Endothelial cell of umbilical vein (primary cell): Measurements from ENCODE around the gene EFNA4. TPM values are rescaled to one million over a fixed set of nuclear protein-coding genes. Genes with fewer than 3 reads are reported as not detected.

ENCODE experiments used
- BruUV-seq: library from RNA; stranded (reverse); fragments of 400-500 nt; replicated peaks from 2 replicates; lab custom pipeline; 2021; lab: Mats Ljungman, UMichigan
- CTCF ChIA-PET: fragments of 300-600, 350-600 bp; sonication (Branson Sonifier 250); formaldehyde crosslinking; loops from one replicate; lab custom pipeline; 2021; ENCODE audit warnings: antibody characterized with exemption, inconsistent platforms; lab: Charles Lee
- POLR2A ChIA-PET: fragments of 300-600, 350-600 bp; sonication (Branson Sonifier 250); formaldehyde crosslinking; loops from one replicate; lab custom pipeline; 2021; ENCODE audit warnings: antibody characterized with exemption, inconsistent platforms; lab: Charles Lee
- DNase-seq: peaks from one replicate; pipeline ENCODE4 v3.0.0-alpha.2; 2011; ENCODE audit warnings: low read depth, low spot score
- FAIRE-seq: peaks from 2 replicates; lab custom pipeline; 2011; peaks lifted over from hg19 to GRCh38; lab: Jason Lieb, UNC
- H2AFZ ChIP-seq: 2 replicates; pipeline ENCODE4 v1.6.0; 2012; ENCODE audit warnings: low read depth, low read length, control low read depth, inconsistent platforms
- H3K27ac ChIP-seq: 2 replicates; pipeline ENCODE4 v1.5.1; 2011; ENCODE audit warnings: low read depth, mild to moderate bottlenecking, control low read depth, low read length, moderate library complexity; ENCODE audit not compliant: insufficient read depth
- H3K27me3 ChIP-seq, 2 experiments: 2 replicates each; pipeline versions ENCODE4 v1.6.0 to v1.6.1; 2011; ENCODE audit warnings: low read length in 2 of 2, mixed read lengths in 1 of 2; ENCODE audit not compliant: control insufficient read depth in 2 of 2, insufficient read depth in 2 of 2
- H3K36me3 ChIP-seq, 2 experiments: 2 replicates in 1 of 2; 3 replicates in 1 of 2; pipeline ENCODE4 v1.5.1; 2011; ENCODE audit warnings: low read length in 2 of 2, mild to moderate bottlenecking in 1 of 2, moderate library complexity in 1 of 2; ENCODE audit not compliant: control insufficient read depth in 2 of 2, insufficient read depth in 2 of 2; ENCODE audit errors: extremely low read depth in 1 of 2
- H3K4me1 ChIP-seq: 3 replicates; pipeline ENCODE4 v1.5.1; 2011; ENCODE audit warnings: mild to moderate bottlenecking, low read length; ENCODE audit not compliant: control insufficient read depth, insufficient read depth; ENCODE audit errors: extremely low read depth
- H3K4me2 ChIP-seq: 2 replicates; pipeline ENCODE4 v1.6.1; 2011; ENCODE audit warnings: low read length, control low read depth, mixed read lengths; ENCODE audit not compliant: insufficient read depth
- H3K4me3 ChIP-seq, 3 experiments: fragments of 200-600 bp in 1 of 3; sonication (generic), shearing (Covaris generic) in 1 of 3; replicated peaks in 1 of 3; 2 replicates each; pipeline ENCODE4 v1.5.1; 2011 to 2016; ENCODE audit warnings: control low read depth in 3 of 3, low read length in 3 of 3, mild to moderate bottlenecking in 2 of 3, inconsistent platforms in 1 of 3, low read depth in 1 of 3, moderate library complexity in 1 of 3; ENCODE audit not compliant: insufficient read depth in 1 of 3
- H3K79me2 ChIP-seq: 2 replicates; pipeline ENCODE4 v1.6.0; 2012; ENCODE audit warnings: low read length, inconsistent platforms; ENCODE audit not compliant: control insufficient read depth, insufficient read depth
- H3K9ac ChIP-seq: replicated peaks from 2 replicates; pipeline ENCODE3; 2011; ENCODE audit warnings: low read length, control low read depth; ENCODE audit not compliant: insufficient read depth; ENCODE audit errors: extremely low read depth
- H3K9me1 ChIP-seq: replicated peaks from 3 replicates; pipeline ENCODE4 v1.6.0; 2011; ENCODE audit warnings: mild to moderate bottlenecking, low read length; ENCODE audit not compliant: control insufficient read depth, insufficient read depth; ENCODE audit errors: extremely low read depth
- H3K9me3 ChIP-seq: replicated peaks from 2 replicates; pipeline ENCODE4 v1.5.1; 2012; ENCODE audit warnings: low read length, inconsistent platforms; ENCODE audit not compliant: control insufficient read depth, insufficient read depth
- H4K20me1 ChIP-seq: replicated peaks from 2 replicates; pipeline ENCODE3; 2011; ENCODE audit warnings: mild to moderate bottlenecking, low read length; ENCODE audit not compliant: control insufficient read depth, insufficient read depth; ENCODE audit errors: extremely low read depth
- EZH2 ChIP-seq: IDR thresholded peaks from 2 replicates; pipeline ENCODE4 v1.6.1; 2012; ENCODE audit warnings: borderline replicate concordance, low read depth, mild to moderate bottlenecking, moderate library complexity, low read length, inconsistent platforms; ENCODE audit not compliant: severe bottlenecking
- FOS ChIP-seq: IDR thresholded peaks from 2 replicates; pipeline ENCODE4 v1.6.1; 2011; ENCODE audit warnings: mild to moderate bottlenecking, low read length, moderate library complexity, borderline replicate concordance; ENCODE audit not compliant: insufficient read depth
- GATA2 ChIP-seq: IDR thresholded peaks from 2 replicates; pipeline ENCODE4 v1.7.0; 2011; ENCODE audit warnings: low read depth, mild to moderate bottlenecking, moderate library complexity, mixed read lengths, low read length; ENCODE audit not compliant: insufficient read length, insufficient read depth
- JUN ChIP-seq: IDR thresholded peaks from 2 replicates; pipeline ENCODE4 v1.6.1; 2011; ENCODE audit warnings: borderline replicate concordance, low read depth; ENCODE audit not compliant: insufficient read length, insufficient read depth
- MAX ChIP-seq: IDR thresholded peaks from 2 replicates; pipeline ENCODE4 v1.6.1; 2011; ENCODE audit not compliant: insufficient read depth, insufficient read length
- MYC ChIP-seq: IDR thresholded peaks from one replicate; pipeline ENCODE4 v1.6.1; 2011; ENCODE audit warnings: mild to moderate bottlenecking, low read depth, low read length
- POLR2AphosphoS5 ChIP-seq: IDR thresholded peaks from 2 replicates; pipeline ENCODE4 v1.6.1; 2012; ENCODE audit warnings: low read depth, mild to moderate bottlenecking, control low read depth, low read length, moderate library complexity; ENCODE audit not compliant: insufficient read depth
- dilution Hi-C: fragments of 300-500 bp; cut with MboI; formaldehyde crosslinking; loops from one replicate; pipeline ENCODE4 v1.15.0; 2019; ENCODE audit warnings: low sequenced_read_pairs; ENCODE audit not compliant: extremely low pct_ligation_motif_present
- intact Hi-C: fragments of 100-400 bp; cut with micrococcal nuclease; formaldehyde crosslinking; loops from one replicate; pipeline ENCODE4 v1.10.0; 2022
- polyA plus RNA-seq, 4 experiments: library from polyadenylated mRNA; depleted of rRNA in 3 of 4; stranded (reverse) in 3 of 4; unstranded in 1 of 4; fragments of >200 nt; gene quantifications; 2 replicates each; pipeline versions ENCODE4 v1.2.1 to v1.2.3, GENCODE V29; 2011 to 2012; ENCODE audit warnings: missing spikeins in 1 of 4
- total RNA-seq: library from RNA; stranded (reverse); gene quantifications from 2 replicates; pipeline ENCODE4 v1.2.3, GENCODE V29; 2021
- TF ChIP-seq, protein P1 (sequence below), 2 donors: IDR thresholded peaks; 1 replicate in 1 of 2; 2 replicates in 1 of 2; pipeline ENCODE4 v1.5.1; 2011; ENCODE audit warnings: low read length in 2 of 2, mild to moderate bottlenecking in 2 of 2, moderate library complexity in 2 of 2, control low read depth in 1 of 2, inconsistent platforms in 1 of 2, low read depth in 1 of 2; ENCODE audit not compliant: insufficient read depth in 1 of 2; ENCODE audit errors: extremely low read depth in 1 of 2

The EFNA4 gene
- total and polyA plus RNA-seq, 2 donors (not counting 3 experiments of a cell fraction or from before 2014, with no cell fraction given) = 16.5 to 25.2 TPM

DNA sequence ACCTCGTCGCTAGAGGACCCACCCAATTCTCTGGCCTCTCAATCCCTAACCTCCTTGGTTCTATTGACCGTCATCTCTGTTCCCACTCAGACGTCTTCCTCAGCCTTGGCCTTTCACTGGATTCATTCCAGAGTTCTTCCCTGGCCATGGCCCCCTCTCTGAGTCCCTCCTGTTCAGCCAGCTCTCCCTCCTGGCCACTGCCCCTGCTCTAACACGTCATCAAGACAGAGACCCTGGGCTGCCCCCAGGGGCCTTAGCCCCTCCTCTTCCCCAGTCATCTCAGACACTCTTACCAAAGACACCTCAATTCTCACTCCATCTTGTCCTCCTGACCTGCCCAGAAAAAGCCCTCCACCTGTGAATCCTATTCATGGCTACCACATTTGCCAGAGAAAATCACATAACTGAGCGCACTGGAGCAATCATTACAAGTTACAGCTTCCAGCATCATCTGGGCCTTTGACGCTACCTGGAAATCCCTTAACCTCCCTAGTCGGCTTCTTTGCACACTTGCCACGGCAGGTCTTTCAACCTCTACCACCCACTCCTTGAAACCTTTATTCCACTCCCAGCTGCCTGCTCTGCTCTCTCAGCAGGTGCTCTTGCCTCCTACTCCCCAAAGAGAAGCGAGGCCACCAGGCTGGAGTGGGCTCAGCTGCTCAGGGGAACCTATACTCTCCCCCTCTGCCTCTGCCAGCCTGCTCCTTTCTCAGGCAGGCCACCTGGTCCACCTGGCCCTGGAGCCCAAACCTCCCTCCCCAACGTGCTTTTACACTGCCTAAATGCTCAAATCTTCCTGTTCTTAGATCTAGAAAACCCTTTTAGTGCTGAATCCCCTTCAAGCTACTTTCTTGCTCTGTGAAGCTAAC, 43.9 kb upstream of the EFNA4 start:
- intact Hi-C loops (loop anchor here (5.0 kb wide), 1 partner anchor 462 kb away; the partner anchor contains the start of gene UBE2Q1), dilution Hi-C loops (no loop called here)
- ChIA-PET POLR2A (interaction anchor here (0.6 kb wide), 1 partner anchor 9 kb away, joined by 6 read pairs; no protein-coding TSS in a partner anchor), CTCF (interaction anchor here (1.1 to 2.4 kb wide), 8 partner anchors 19 to 460 kb away, joined by 3 to 16 read pairs (median 4); partner anchors contain the start of genes LENEP and PMVK)
- Histone ChIP-seq H2AFZ (no peak overlapping the region), H3K4me3 (no peak overlapping the region), H3K9me1 (no peaks in the 10 kb centered on the region), H3K9ac (no peak overlapping the region), H3K4me1 (peaks cover 9% of the 10 kb centered on the region), H4K20me1 (no peaks in the 10 kb centered on the region), H3K27ac (no peak overlapping the region), H3K36me3 (peaks cover 0 to 18% of the 10 kb centered on the region in 2 experiments), H3K9me3 (no peaks in the 10 kb centered on the region), H3K79me2 (no peaks in the 10 kb centered on the region), H3K4me2 (no peak overlapping the region), H3K27me3 (no peaks in the 10 kb centered on the region)
- no TSS peak for BruUV-seq
- TF ChIP-seq EZH2 (no peak), MYC (no peak), JUN (no peak), POLR2AphosphoS5 (no peak), GATA2 (no peak), MAX (no peak), FOS (no peak)
- TF ChIP-seq, protein P1, sequence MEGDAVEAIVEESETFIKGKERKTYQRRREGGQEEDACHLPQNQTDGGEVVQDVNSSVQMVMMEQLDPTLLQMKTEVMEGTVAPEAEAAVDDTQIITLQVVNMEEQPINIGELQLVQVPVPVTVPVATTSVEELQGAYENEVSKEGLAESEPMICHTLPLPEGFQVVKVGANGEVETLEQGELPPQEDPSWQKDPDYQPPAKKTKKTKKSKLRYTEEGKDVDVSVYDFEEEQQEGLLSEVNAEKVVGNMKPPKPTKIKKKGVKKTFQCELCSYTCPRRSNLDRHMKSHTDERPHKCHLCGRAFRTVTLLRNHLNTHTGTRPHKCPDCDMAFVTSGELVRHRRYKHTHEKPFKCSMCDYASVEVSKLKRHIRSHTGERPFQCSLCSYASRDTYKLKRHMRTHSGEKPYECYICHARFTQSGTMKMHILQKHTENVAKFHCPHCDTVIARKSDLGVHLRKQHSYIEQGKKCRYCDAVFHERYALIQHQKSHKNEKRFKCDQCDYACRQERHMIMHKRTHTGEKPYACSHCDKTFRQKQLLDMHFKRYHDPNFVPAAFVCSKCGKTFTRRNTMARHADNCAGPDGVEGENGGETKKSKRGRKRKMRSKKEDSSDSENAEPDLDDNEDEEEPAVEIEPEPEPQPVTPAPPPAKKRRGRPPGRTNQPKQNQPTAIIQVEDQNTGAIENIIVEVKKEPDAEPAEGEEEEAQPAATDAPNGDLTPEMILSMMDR (IDR thresholded peaks at IDR 0.05; ENCODE audit: extremely low read depth in 1 of 2, insufficient read depth in 1 of 2, low read depth in 1 of 2, low read length in 2 of 2) = no peak
- FAIRE-seq (no peak), DNase-seq (no peak)
